ENCODE data around the gene DPH3. TPM values are rescaled to one million over a fixed set of nuclear protein-coding genes. Genes with fewer than 3 reads are reported as not detected.

Gene DPH3
- total and polyA plus RNA-seq, 9 donors = 7.4 to 28.3 (median 13.5) TPM

GRCh38 chr3:16304061-16305010, 39.6 kb upstream of the DPH3 start:
- Histone ChIP-seq H3K27me3 (no peaks in the 10 kb centered on the region), H3K36me3 (no peaks in the 10 kb centered on the region), H3K27ac (no peak overlapping the region), H3K9me3 (no peaks in the 10 kb centered on the region), H3K4me3 (no peak overlapping the region), H3K4me1 (ENCODE audit: insufficient read depth) (no peaks in the 10 kb centered on the region)
- TF ChIP-seq, protein P1, sequence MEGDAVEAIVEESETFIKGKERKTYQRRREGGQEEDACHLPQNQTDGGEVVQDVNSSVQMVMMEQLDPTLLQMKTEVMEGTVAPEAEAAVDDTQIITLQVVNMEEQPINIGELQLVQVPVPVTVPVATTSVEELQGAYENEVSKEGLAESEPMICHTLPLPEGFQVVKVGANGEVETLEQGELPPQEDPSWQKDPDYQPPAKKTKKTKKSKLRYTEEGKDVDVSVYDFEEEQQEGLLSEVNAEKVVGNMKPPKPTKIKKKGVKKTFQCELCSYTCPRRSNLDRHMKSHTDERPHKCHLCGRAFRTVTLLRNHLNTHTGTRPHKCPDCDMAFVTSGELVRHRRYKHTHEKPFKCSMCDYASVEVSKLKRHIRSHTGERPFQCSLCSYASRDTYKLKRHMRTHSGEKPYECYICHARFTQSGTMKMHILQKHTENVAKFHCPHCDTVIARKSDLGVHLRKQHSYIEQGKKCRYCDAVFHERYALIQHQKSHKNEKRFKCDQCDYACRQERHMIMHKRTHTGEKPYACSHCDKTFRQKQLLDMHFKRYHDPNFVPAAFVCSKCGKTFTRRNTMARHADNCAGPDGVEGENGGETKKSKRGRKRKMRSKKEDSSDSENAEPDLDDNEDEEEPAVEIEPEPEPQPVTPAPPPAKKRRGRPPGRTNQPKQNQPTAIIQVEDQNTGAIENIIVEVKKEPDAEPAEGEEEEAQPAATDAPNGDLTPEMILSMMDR (IDR thresholded peaks at IDR 0.05) = no peak
- TF ChIP-seq POLR2A (IDR thresholded peaks at IDR 0.05) (no peak), EP300 (IDR thresholded peaks at IDR 0.05) (no peak)
- DNase-seq = no peak
- WGBS, 3 donors = 79 to 91% (median 91%) methylated on average over 2 of the region's 2 CpGs
- intact Hi-C loops (cut with DNase I) = no loop called here

- Histone ChIP-seq H3K4me1 (ENCODE audit: insufficient read depth) (no peaks in the 10 kb centered on the region), H3K9me3 (no peaks in the 10 kb centered on the region), H3K27me3 (no peaks in the 10 kb centered on the region), H3K27ac (no peak overlapping the region), H3K36me3 (no peaks in the 10 kb centered on the region), H3K4me3 (no peak overlapping the region)
- TF ChIP-seq POLR2A (IDR thresholded peaks at IDR 0.05) = no peak
- TF ChIP-seq EP300 (IDR thresholded peaks at IDR 0.05) = no peak
- TF ChIP-seq, protein P1 (IDR thresholded peaks at IDR 0.05) = no peak
- no peak for DNase-seq
- intact Hi-C loops (cut with DNase I) = no loop called here
- 52 to 54% (median 53%) methylated on average over 2 of the region's 2 CpGs for WGBS, 3 donors
Observed at GRCh38 chr3:16303037-16303575, 38.4 kb upstream of the DPH3 start.

- intact Hi-C loops (cut with DNase I) = no loop called here
- Histone ChIP-seq H3K9me3 (no peaks in the 10 kb centered on the region), H3K27ac (no peak overlapping the region), H3K4me3 (no peak overlapping the region), H3K4me1 (ENCODE audit: insufficient read depth) (no peaks in the 10 kb centered on the region), H3K36me3 (no peaks in the 10 kb centered on the region), H3K27me3 (no peaks in the 10 kb centered on the region)
- TF ChIP-seq EP300 (IDR thresholded peaks at IDR 0.05) (no peak), POLR2A (IDR thresholded peaks at IDR 0.05) (no peak)
- TF ChIP-seq, protein P1 (IDR thresholded peaks at IDR 0.05) = no peak
- no peak for DNase-seq
- WGBS, 3 donors = 74 to 78% (median 76%) methylated on average over 6 of the region's 6 CpGs
Observed at GRCh38 chr3:16302082-16302631, 37.4 kb upstream of the DPH3 start.

DNA sequence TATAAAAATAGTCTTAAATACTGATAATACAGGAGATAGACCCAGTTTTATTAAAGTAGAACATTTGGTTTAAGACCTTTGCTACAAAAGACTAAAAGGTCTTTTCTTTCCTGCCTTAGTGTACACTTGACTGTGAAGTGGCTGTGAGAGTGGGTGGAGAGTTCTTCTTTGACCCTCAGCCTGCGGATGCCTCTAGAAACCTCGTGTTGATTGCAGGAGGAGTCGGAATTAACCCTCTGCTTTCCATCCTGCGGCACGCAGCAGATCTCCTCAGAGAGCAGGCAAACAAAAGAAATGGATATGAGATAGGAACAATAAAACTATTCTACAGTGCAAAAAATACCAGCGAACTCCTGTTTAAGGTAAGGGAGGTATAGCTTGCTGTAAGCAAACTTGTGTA, 36.8 kb upstream of the DPH3 start:
- H3K4me1 ChIP-seq (ENCODE audit: insufficient read depth) = no peaks in the 10 kb centered on the region
- no peak overlapping the region for H3K27ac ChIP-seq
- H3K9me3 ChIP-seq = no peaks in the 10 kb centered on the region
- DNase-seq = no peak
- TF ChIP-seq EP300 (IDR thresholded peaks at IDR 0.05) (no peak), POLR2A (IDR thresholded peaks at IDR 0.05) (no peak)
- TF ChIP-seq, protein P1 (IDR thresholded peaks at IDR 0.05) = no peak
- intact Hi-C loops (cut with DNase I) = no loop called here
- H3K36me3 ChIP-seq = no peaks in the 10 kb centered on the region
- WGBS, 3 donors = 53 to 55% (median 55%) methylated on average over 6 of the region's 6 CpGs
- no peak overlapping the region for H3K4me3 ChIP-seq
- no peaks in the 10 kb centered on the region for H3K27me3 ChIP-seq

Measured in ovary (tissue), 9 donors.